ENCODE results near the gene HERC2. TPM values are rescaled to one million over a fixed set of nuclear protein-coding genes. Genes with fewer than 3 reads are reported as not detected.
"Not testable (repeated sequence)": the region's sequence is repeated elsewhere in the genome, so short reads cannot be mapped to it uniquely, and the experiment has no call there.

Gene HERC2
- total and polyA plus RNA-seq, 4 experiments from 2014 or later, result 3.4 to 55.1 (median 28.9) TPM

- H3K27ac ChIP-seq (ENCODE audit: low read depth, low read length); CTCF ChIA-PET (ENCODE audit: partially characterized antibody); H3K9me3 ChIP-seq (ENCODE audit: control insufficient read depth in 1 of 2, low read length in 2 of 2); H3K4me3 Mint-ChIP-seq; H3K27ac Mint-ChIP-seq; H3K27me3 ChIP-seq (ENCODE audit: insufficient read depth, low read length); H3K27me3 Mint-ChIP-seq; DNase-seq; H3K4me1 Mint-ChIP-seq; H3K4me3 ChIP-seq (ENCODE audit: low read length in 2 of 2); H3K4me1 ChIP-seq (ENCODE audit: insufficient read depth, low read length); H3K9me3 Mint-ChIP-seq; intact Hi-C loops (cut with micrococcal nuclease); POLR2A ChIA-PET (ENCODE audit: partially characterized antibody); H3K36me3 ChIP-seq (ENCODE audit: insufficient read depth, low read length): not testable (repeated sequence)
- peaks cover 18 to 28% of the 10 kb centered on the region in 2 donors for H3K36me3 Mint-ChIP-seq
Measured at GRCh38 chr15:28316958-28317357, 5.0 kb downstream of the HERC2 start.

- DNase-seq; H3K4me1 Mint-ChIP-seq; H3K4me3 Mint-ChIP-seq; intact Hi-C loops (cut with micrococcal nuclease); H3K4me1 ChIP-seq (ENCODE audit: insufficient read depth, low read length); H3K27me3 ChIP-seq (ENCODE audit: insufficient read depth, low read length); H3K4me3 ChIP-seq (ENCODE audit: low read length in 2 of 2); H3K27me3 Mint-ChIP-seq; POLR2A ChIA-PET (ENCODE audit: partially characterized antibody); H3K27ac Mint-ChIP-seq; H3K27ac ChIP-seq (ENCODE audit: low read depth, low read length); H3K9me3 ChIP-seq (ENCODE audit: control insufficient read depth in 1 of 2, low read length in 2 of 2); H3K36me3 ChIP-seq (ENCODE audit: insufficient read depth, low read length); CTCF ChIA-PET (ENCODE audit: partially characterized antibody): not testable (repeated sequence)
- Mint-ChIP-seq H3K36me3 (peaks cover 23 to 26% of the 10 kb centered on the region in 2 donors), H3K9me3 (peaks cover 0 to 27% (median 8%) of the 10 kb centered on the region in 8 donors)
Measured at GRCh38 chr15:28310454-28310853, 11.5 kb downstream of the HERC2 start.

- H3K36me3 ChIP-seq (ENCODE audit: insufficient read depth, low read length); H3K9me3 ChIP-seq (ENCODE audit: control insufficient read depth in 1 of 2, low read length in 2 of 2); H3K4me1 Mint-ChIP-seq; H3K27ac Mint-ChIP-seq; H3K27ac ChIP-seq (ENCODE audit: low read depth, low read length); POLR2A ChIA-PET (ENCODE audit: partially characterized antibody); H3K4me3 Mint-ChIP-seq; intact Hi-C loops (cut with micrococcal nuclease); H3K4me3 ChIP-seq (ENCODE audit: low read length in 2 of 2); H3K27me3 Mint-ChIP-seq; DNase-seq; CTCF ChIA-PET (ENCODE audit: partially characterized antibody); H3K27me3 ChIP-seq (ENCODE audit: insufficient read depth, low read length); H3K4me1 ChIP-seq (ENCODE audit: insufficient read depth, low read length): not testable (repeated sequence)
- Mint-ChIP-seq H3K36me3 (peaks cover 12 to 15% of the 10 kb centered on the region in 2 donors), H3K9me3 (peaks cover 0 to 27% (median 8%) of the 10 kb centered on the region in 8 donors)
Measured at GRCh38 chr15:28308718-28309117, 13.3 kb downstream of the HERC2 start.

GRCh38 chr15:28305700-28306099 is 16.3 kb downstream of the HERC2 start:
- H3K36me3 ChIP-seq (ENCODE audit: insufficient read depth, low read length); H3K27me3 ChIP-seq (ENCODE audit: insufficient read depth, low read length); H3K4me1 ChIP-seq (ENCODE audit: insufficient read depth, low read length); H3K4me3 Mint-ChIP-seq; H3K4me3 ChIP-seq (ENCODE audit: low read length in 2 of 2); DNase-seq; H3K4me1 Mint-ChIP-seq; CTCF ChIA-PET (ENCODE audit: partially characterized antibody); POLR2A ChIA-PET (ENCODE audit: partially characterized antibody); H3K27me3 Mint-ChIP-seq; H3K27ac Mint-ChIP-seq; H3K9me3 ChIP-seq (ENCODE audit: control insufficient read depth in 1 of 2, low read length in 2 of 2); intact Hi-C loops (cut with micrococcal nuclease); H3K27ac ChIP-seq (ENCODE audit: low read depth, low read length): not testable (repeated sequence)
- Mint-ChIP-seq H3K36me3 (peaks cover 10 to 13% of the 10 kb centered on the region in 2 donors), H3K9me3 (peaks cover 0 to 33% (median 8%) of the 10 kb centered on the region in 8 donors)

- H3K27me3 ChIP-seq (ENCODE audit: insufficient read depth, low read length); H3K4me1 Mint-ChIP-seq; H3K4me3 Mint-ChIP-seq; H3K36me3 ChIP-seq (ENCODE audit: insufficient read depth, low read length); H3K27me3 Mint-ChIP-seq; H3K27ac ChIP-seq (ENCODE audit: low read depth, low read length); DNase-seq; intact Hi-C loops (cut with micrococcal nuclease); POLR2A ChIA-PET (ENCODE audit: partially characterized antibody); H3K9me3 ChIP-seq (ENCODE audit: control insufficient read depth in 1 of 2, low read length in 2 of 2); H3K9me3 Mint-ChIP-seq; CTCF ChIA-PET (ENCODE audit: partially characterized antibody); H3K4me3 ChIP-seq (ENCODE audit: low read length in 2 of 2); H3K4me1 ChIP-seq (ENCODE audit: insufficient read depth, low read length): not testable (repeated sequence)
- Mint-ChIP-seq H3K36me3 (peaks cover 14 to 24% of the 10 kb centered on the region in 2 donors), H3K27ac (peak overlapping the region in 2 of 7 donors; percentile 5 to 78)
Measured at GRCh38 chr15:28297434-28297833, 24.5 kb downstream of the HERC2 start.

GRCh38 chr15:28296814-28297213 is 25.2 kb downstream of the HERC2 start:
- intact Hi-C loops (cut with micrococcal nuclease); H3K27me3 Mint-ChIP-seq; H3K4me3 ChIP-seq (ENCODE audit: low read length in 2 of 2); H3K27ac ChIP-seq (ENCODE audit: low read depth, low read length); H3K27me3 ChIP-seq (ENCODE audit: insufficient read depth, low read length); H3K27ac Mint-ChIP-seq; H3K36me3 ChIP-seq (ENCODE audit: insufficient read depth, low read length); H3K9me3 ChIP-seq (ENCODE audit: control insufficient read depth in 1 of 2, low read length in 2 of 2); H3K4me1 Mint-ChIP-seq; CTCF ChIA-PET (ENCODE audit: partially characterized antibody); DNase-seq; POLR2A ChIA-PET (ENCODE audit: partially characterized antibody); H3K4me3 Mint-ChIP-seq; H3K4me1 ChIP-seq (ENCODE audit: insufficient read depth, low read length); H3K9me3 Mint-ChIP-seq: not testable (repeated sequence)
- peaks cover 19 to 28% of the 10 kb centered on the region in 2 donors for H3K36me3 Mint-ChIP-seq

- H3K4me3 ChIP-seq (ENCODE audit: low read length in 2 of 2); H3K9me3 Mint-ChIP-seq; H3K4me1 Mint-ChIP-seq; H3K9me3 ChIP-seq (ENCODE audit: control insufficient read depth in 1 of 2, low read length in 2 of 2); intact Hi-C loops (cut with micrococcal nuclease); H3K27ac ChIP-seq (ENCODE audit: low read depth, low read length); H3K27me3 ChIP-seq (ENCODE audit: insufficient read depth, low read length); H3K36me3 ChIP-seq (ENCODE audit: insufficient read depth, low read length); H3K27me3 Mint-ChIP-seq; H3K4me3 Mint-ChIP-seq; CTCF ChIA-PET (ENCODE audit: partially characterized antibody); DNase-seq; H3K4me1 ChIP-seq (ENCODE audit: insufficient read depth, low read length); POLR2A ChIA-PET (ENCODE audit: partially characterized antibody): not testable (repeated sequence)
- peaks cover 36 to 39% of the 10 kb centered on the region in 2 donors for H3K36me3 Mint-ChIP-seq
- H3K27ac Mint-ChIP-seq, result peak overlapping the region in 2 of 7 donors; percentile 57 to 60
Measured at GRCh38 chr15:28295009-28295563, 26.9 kb downstream of the HERC2 start.

- H3K4me3 ChIP-seq (ENCODE audit: low read length in 2 of 2); intact Hi-C loops (cut with micrococcal nuclease); H3K27ac ChIP-seq (ENCODE audit: low read depth, low read length); H3K4me1 Mint-ChIP-seq; H3K27me3 ChIP-seq (ENCODE audit: insufficient read depth, low read length); H3K4me3 Mint-ChIP-seq; DNase-seq; H3K27me3 Mint-ChIP-seq; POLR2A ChIA-PET (ENCODE audit: partially characterized antibody); H3K9me3 ChIP-seq (ENCODE audit: control insufficient read depth in 1 of 2, low read length in 2 of 2); H3K4me1 ChIP-seq (ENCODE audit: insufficient read depth, low read length); CTCF ChIA-PET (ENCODE audit: partially characterized antibody); H3K36me3 ChIP-seq (ENCODE audit: insufficient read depth, low read length): not testable (repeated sequence)
- peak overlapping the region in 1 of 7 donors; percentile 59 for H3K27ac Mint-ChIP-seq
- peaks cover 41 to 44% of the 10 kb centered on the region in 2 donors for H3K36me3 Mint-ChIP-seq
- H3K9me3 Mint-ChIP-seq, result peaks cover 0 to 13% (median 0%) of the 10 kb centered on the region in 8 donors
Measured at GRCh38 chr15:28294560-28294959, 27.4 kb downstream of the HERC2 start.
